Measurements from ENCODE around the gene KRTAP5-8. TPM values are rescaled to one million over a fixed set of nuclear protein-coding genes. Genes with fewer than 3 reads are reported as not detected.
A peak's percentile ranks its signal among the peaks of the same experiment; 100 is the strongest.

Gene KRTAP5-8
- total RNA-seq, 1 experiment from 2014 or later: not detected

DNA sequence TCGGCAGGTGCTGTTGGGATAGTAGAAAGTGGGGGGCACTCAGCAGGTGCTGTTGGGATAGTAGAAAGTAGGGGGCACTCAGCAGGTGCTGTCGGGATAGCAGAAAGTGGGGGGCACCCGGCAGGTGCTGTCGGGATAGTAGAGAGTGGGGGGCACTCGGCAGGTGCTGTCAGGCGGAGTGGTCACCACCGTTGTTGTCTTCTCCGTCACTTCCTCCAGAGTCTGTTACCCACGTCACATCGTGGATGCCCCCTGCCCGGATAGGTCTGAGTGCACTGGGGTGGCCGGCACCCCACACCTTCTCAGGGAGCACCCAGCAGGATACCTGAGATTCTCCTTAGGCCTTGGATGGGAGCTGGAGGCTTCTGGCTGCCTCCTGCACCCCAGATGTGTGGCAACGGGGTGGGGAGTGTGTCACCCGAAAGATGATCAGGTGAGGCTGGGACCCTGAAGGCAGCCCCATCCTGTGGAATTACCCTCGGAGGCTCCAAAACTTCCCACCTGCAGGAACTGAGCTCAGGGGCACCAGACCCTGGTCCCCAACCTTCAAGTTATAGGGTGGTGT, 34.9 kb upstream of the KRTAP5-8 start:
- no peaks in the 10 kb centered on the region for H3K4me1 Mint-ChIP-seq (ENCODE audit: low read depth, unreplicated experiment)
- POLR2A ChIA-PET: no interaction called here
- intact Hi-C loops (cut with micrococcal nuclease; ENCODE audit: unreplicated experiment): no loop called here
- no peaks in the 10 kb centered on the region for H3K4me1 ChIP-seq
- TF ChIP-seq, protein P1, sequence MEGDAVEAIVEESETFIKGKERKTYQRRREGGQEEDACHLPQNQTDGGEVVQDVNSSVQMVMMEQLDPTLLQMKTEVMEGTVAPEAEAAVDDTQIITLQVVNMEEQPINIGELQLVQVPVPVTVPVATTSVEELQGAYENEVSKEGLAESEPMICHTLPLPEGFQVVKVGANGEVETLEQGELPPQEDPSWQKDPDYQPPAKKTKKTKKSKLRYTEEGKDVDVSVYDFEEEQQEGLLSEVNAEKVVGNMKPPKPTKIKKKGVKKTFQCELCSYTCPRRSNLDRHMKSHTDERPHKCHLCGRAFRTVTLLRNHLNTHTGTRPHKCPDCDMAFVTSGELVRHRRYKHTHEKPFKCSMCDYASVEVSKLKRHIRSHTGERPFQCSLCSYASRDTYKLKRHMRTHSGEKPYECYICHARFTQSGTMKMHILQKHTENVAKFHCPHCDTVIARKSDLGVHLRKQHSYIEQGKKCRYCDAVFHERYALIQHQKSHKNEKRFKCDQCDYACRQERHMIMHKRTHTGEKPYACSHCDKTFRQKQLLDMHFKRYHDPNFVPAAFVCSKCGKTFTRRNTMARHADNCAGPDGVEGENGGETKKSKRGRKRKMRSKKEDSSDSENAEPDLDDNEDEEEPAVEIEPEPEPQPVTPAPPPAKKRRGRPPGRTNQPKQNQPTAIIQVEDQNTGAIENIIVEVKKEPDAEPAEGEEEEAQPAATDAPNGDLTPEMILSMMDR (IDR thresholded peaks at IDR 0.05; ENCODE audit: insufficient read depth in 1 of 2, low read depth in 1 of 2, low read length in 1 of 2, severe bottlenecking in 1 of 2, unreplicated experiment in 1 of 2): no peak
- no TSS peak for BruUV-seq (replicated peaks)
- H3K27ac Mint-ChIP-seq (ENCODE audit: unreplicated experiment): no peak overlapping the region
- H3K27me3 ChIP-seq (replicated peaks; ENCODE audit: control insufficient read depth, insufficient read depth, low read length): no peaks in the 10 kb centered on the region
- no peaks in the 10 kb centered on the region for H3K9me3 ChIP-seq
- H3K4me3 Mint-ChIP-seq (ENCODE audit: unreplicated experiment): no peak overlapping the region
- peaks cover 9% of the 10 kb centered on the region for H3K36me3 ChIP-seq (ENCODE audit: control insufficient read depth, insufficient read depth, low read length)
- H3K36me3 Mint-ChIP-seq (ENCODE audit: insufficient read depth, unreplicated experiment): peaks cover 9% of the 10 kb centered on the region
- no peaks in the 10 kb centered on the region for H3K9me3 Mint-ChIP-seq (ENCODE audit: unreplicated experiment)
- no peak overlapping the region for H3K4me3 ChIP-seq (ENCODE audit: low read depth, low read length)
- no peaks in the 10 kb centered on the region for H3K27me3 Mint-ChIP-seq (ENCODE audit: insufficient read depth, unreplicated experiment)
- peak in 1 of 2 experiments; percentile 31 for DNase-seq
- CTCF ChIA-PET: no interaction called here

DNA sequence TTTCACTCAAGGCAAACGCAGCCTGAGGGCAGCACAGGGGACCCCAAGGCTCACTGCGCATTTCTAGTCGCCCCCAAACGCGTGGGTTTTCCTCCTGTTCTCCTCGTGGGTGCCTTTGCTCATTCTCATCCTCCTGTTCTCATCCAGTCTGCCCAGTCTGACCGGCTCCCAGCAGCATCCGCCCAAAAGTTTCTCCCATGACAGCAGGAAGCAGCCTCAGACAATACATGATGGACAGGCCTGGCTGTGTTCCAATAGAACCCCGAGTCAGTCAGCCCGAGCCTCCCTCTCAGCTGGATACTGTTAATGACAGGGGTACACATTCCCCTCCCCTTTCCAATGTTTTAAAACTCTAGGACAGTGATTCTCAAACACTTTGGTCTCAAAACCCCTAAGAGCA, 33.3 kb upstream of the KRTAP5-8 start:
- DNase-seq: peak in 1 of 2 experiments; percentile 30
- H3K4me3 Mint-ChIP-seq (ENCODE audit: unreplicated experiment): no peak overlapping the region
- intact Hi-C loops (cut with micrococcal nuclease; ENCODE audit: unreplicated experiment): no loop called here
- no peaks in the 10 kb centered on the region for H3K27me3 Mint-ChIP-seq (ENCODE audit: insufficient read depth, unreplicated experiment)
- no peak overlapping the region for H3K27ac Mint-ChIP-seq (ENCODE audit: unreplicated experiment)
- H3K9me3 Mint-ChIP-seq (ENCODE audit: unreplicated experiment): peaks cover 6% of the 10 kb centered on the region
- ChIA-PET POLR2A (no interaction called here), CTCF (no interaction called here)
- no peaks in the 10 kb centered on the region for H3K4me1 Mint-ChIP-seq (ENCODE audit: low read depth, unreplicated experiment)
- Histone ChIP-seq H3K36me3 (ENCODE audit: control insufficient read depth, insufficient read depth, low read length) (peaks cover 6% of the 10 kb centered on the region), H3K4me3 (ENCODE audit: low read depth, low read length) (no peak overlapping the region), H3K4me1 (no peaks in the 10 kb centered on the region), H3K9me3 (no peaks in the 10 kb centered on the region), H3K27me3 (replicated peaks; ENCODE audit: control insufficient read depth, insufficient read depth, low read length) (no peaks in the 10 kb centered on the region)
- TF ChIP-seq, protein P1 (IDR thresholded peaks at IDR 0.05; ENCODE audit: insufficient read depth in 1 of 2, low read depth in 1 of 2, low read length in 1 of 2, severe bottlenecking in 1 of 2, unreplicated experiment in 1 of 2): no peak
- BruUV-seq (replicated peaks): no TSS peak
- H3K36me3 Mint-ChIP-seq (ENCODE audit: insufficient read depth, unreplicated experiment): peaks cover 7% of the 10 kb centered on the region

DNA sequence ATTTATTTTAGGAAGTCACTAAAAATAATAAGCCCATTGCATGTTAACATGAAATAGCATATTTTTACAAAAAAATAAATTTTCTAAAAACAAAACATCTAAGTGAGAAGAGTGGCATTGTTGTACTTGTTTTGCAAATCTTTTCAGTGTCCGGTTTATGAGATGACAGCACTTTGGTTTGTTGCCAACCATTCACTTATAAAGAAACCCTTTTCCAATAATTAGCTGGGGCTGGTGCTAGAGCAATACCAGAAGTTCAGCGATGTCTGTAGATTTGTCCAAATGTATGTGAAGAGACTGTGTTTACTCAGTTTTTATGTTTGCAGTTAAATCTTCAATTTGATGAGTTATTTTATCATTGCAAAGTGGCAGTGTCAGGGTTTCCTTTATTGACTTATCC, 32.8 kb upstream of the KRTAP5-8 start:
- H3K4me3 ChIP-seq (ENCODE audit: low read depth, low read length): no peak overlapping the region
- H3K9me3 ChIP-seq: no peaks in the 10 kb centered on the region
- Mint-ChIP-seq H3K4me1 (ENCODE audit: low read depth, unreplicated experiment) (no peaks in the 10 kb centered on the region), H3K4me3 (ENCODE audit: unreplicated experiment) (no peak overlapping the region), H3K27me3 (ENCODE audit: insufficient read depth, unreplicated experiment) (no peaks in the 10 kb centered on the region), H3K27ac (ENCODE audit: unreplicated experiment) (no peak overlapping the region), H3K36me3 (ENCODE audit: insufficient read depth, unreplicated experiment) (peaks cover 7% of the 10 kb centered on the region), H3K9me3 (ENCODE audit: unreplicated experiment) (peaks cover 11% of the 10 kb centered on the region)
- CTCF ChIA-PET: no interaction called here
- BruUV-seq (replicated peaks): no TSS peak
- no peak for DNase-seq
- TF ChIP-seq, protein P1 (IDR thresholded peaks at IDR 0.05; ENCODE audit: insufficient read depth in 1 of 2, low read depth in 1 of 2, low read length in 1 of 2, severe bottlenecking in 1 of 2, unreplicated experiment in 1 of 2): no peak
- no peaks in the 10 kb centered on the region for H3K27me3 ChIP-seq (replicated peaks; ENCODE audit: control insufficient read depth, insufficient read depth, low read length)
- intact Hi-C loops (cut with micrococcal nuclease; ENCODE audit: unreplicated experiment): no loop called here
- POLR2A ChIA-PET: no interaction called here
- H3K36me3 ChIP-seq (ENCODE audit: control insufficient read depth, insufficient read depth, low read length): peaks cover 3% of the 10 kb centered on the region
- H3K4me1 ChIP-seq: no peaks in the 10 kb centered on the region
